G401.6 (cell line): ENCODE measurements around the gene COPS4.
A peak's percentile ranks its signal among the peaks of the same experiment; 100 is the strongest.
"Not testable (repeated sequence)": the region's sequence is repeated elsewhere in the genome, so short reads cannot be mapped to it uniquely, and the experiment has no call there.

Source experiments
- FAIRE-seq: peaks from 2 replicates; lab custom pipeline; 2012; peaks lifted over from hg19 to GRCh38; lab: Jason Lieb, UNC

Gene COPS4

GRCh38 chr4:83089410-83090157 lies 54.6 kb downstream of the COPS4 start:
- no peak for FAIRE-seq

DNA sequence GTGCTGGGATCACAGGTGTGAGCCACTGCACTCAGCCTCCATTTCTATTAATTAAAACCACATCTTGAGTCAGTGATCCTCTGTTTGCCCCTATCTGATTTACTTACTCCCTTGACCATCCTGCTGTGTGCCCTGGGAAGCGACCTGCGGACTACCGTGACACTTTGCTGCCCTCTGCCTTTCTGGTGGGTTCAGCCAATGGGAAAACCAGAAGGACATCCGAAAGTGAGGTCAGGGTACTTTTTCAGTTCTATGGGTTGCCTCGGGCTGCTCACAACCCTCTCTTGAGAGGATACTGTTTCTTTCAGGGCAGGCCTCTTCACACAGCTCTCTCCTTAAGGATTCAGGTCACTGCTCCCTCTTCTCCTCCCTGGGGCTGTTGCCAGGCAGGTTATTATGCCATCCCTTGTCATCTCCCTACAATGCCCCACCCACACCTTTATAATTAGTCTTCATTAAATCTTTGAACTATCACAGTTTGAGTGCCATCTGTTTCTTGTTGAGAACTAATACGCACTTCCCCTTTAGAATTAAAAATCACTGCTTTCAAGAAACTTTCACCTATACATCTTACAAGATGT lies 58.2 kb downstream of the COPS4 start:
- FAIRE-seq = no peak

- FAIRE-seq = peak; percentile 83
Observed at GRCh38 chr4:83096397-83096796, 61.4 kb downstream of the COPS4 start.

DNA sequence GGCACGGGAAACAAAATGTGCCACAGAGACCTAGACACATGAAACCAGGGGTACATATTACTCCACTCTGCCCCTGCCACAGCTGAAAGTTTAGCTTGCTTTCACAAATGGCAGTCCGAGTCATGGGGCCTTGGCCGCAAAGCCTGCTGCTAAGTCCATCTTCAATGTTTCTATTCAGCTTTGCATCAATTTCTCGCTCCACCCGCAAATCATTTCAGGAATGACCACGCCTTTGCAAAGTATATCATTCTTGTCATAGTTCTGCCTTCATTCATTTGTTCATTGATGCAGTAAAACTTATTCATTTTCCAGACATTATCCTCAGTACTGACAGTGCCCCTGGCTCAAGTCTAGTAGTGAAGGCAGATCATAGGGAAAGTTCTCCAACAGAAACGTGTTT lies 70.0 kb downstream of the COPS4 start:
- no peak for FAIRE-seq

DNA sequence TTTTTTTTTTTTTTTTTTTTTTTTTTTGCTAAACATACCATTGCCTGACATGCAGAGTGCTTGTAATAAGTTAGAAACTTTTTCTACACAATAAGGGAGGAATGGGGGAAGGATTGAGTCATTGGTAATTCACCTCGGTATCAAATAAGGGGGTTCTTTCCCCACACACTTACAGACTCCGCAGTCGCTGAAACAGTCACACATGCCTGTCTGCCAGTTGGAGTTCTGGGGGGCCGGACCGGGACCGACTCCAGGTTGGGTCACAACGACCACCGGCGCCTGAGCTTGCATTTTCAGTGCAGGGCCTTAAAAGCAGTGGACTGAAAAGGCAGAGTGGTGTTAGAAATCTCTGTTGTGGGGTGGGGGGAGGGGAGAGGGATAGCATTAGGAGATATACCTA lies 72.6 kb downstream of the COPS4 start:
- no peak for FAIRE-seq

DNA sequence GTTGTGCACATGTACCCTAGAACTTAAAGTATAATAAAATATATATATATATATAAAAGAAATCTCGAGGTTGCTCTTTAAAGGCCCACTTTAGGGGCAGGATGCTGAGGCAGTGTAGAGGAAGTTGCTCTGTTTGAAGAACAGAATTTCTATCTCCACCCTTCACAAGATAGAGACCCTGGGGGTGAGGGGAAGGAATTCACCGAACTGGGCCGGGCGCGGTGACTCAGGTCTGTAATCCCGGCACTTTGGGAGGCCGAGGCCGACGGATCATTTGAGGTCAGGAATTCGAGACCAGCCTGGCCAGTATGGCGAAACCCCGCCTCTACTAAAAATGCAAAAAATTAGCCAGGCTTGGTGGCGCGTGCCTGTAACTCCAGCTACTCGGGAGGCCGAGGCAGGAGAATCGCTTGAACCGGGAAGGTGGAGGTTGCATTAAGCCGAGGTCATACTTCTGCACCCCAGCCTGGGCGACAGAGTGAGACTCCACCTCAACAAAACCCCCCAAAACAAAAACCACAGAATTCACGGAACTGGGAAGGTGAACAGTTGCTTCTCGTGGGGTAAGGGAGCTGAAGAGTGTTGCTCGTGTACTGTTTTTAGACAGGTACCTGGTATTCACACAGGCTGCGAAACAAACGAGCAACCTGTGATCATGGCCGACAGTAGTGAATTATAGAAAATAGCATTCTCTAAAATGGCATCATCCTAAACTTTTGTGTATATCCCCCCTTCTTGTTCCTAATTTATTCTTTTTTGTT lies 73.3 kb downstream of the COPS4 start:
- FAIRE-seq = no peak

- no peak for FAIRE-seq
Observed at GRCh38 chr4:83109480-83110222, 74.7 kb downstream of the COPS4 start.

DNA sequence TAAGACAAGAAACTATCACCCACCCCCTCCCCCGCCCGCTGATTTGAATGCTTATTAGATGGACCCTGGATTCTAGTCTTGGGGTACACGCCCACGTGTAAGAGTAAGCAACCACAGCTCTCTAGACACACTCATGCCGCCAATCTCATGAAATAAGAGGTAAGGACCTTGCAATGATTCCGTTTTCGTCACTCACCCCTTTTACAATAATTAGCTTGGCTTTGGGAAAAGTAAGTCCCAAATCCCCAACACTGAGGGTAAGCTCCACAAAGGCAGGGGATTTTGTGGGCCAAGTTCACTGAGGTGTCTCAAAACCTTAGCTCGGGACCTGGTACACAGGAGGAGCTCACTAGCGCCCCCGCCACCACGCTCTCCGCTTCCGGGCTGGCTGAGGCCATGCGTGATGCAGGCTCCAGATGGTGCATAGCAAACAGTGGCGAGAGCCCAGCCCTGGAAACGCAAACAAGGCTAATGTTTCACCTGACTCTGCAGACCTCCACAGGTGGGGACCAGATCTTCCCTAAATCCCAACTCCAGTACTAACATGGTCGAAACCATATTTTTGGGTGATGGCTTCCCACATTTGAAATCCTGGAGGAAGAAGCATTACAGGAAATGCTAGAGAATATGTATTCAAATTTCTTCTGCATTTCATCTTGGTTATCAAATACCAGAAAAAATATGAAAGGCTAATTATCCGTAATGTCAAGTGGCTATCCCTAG lies 75.4 kb downstream of the COPS4 start:
- FAIRE-seq = peak; percentile 92

GRCh38 chr4:83110970-83111750 lies 76.2 kb downstream of the COPS4 start:
- peak; percentile 11 for FAIRE-seq

GRCh38 chr4:83111751-83112141 lies 76.8 kb downstream of the COPS4 start:
- FAIRE-seq = not testable (repeated sequence)

DNA sequence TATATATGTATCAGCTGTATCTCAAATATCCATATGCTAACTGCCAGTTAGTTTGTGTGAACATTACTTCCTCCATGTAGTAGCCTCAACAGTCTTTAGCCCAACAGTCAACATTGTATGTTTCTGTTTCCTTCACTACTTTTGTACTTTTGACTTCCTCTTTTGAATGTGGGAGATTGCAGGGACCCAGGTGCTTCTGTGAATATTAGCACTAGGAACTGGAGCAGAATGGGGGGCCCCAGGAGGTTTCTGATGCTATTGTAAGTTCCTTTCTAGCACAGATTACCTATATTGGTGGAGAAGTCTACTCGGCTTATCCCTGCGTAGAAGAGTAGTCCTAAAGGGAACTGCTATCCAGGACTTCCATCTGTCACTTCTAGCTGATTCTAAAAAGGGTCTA lies 77.2 kb downstream of the COPS4 start:
- no peak for FAIRE-seq

GRCh38 chr4:83112678-83113428 lies 77.9 kb downstream of the COPS4 start:
- FAIRE-seq = peak; percentile 96

DNA sequence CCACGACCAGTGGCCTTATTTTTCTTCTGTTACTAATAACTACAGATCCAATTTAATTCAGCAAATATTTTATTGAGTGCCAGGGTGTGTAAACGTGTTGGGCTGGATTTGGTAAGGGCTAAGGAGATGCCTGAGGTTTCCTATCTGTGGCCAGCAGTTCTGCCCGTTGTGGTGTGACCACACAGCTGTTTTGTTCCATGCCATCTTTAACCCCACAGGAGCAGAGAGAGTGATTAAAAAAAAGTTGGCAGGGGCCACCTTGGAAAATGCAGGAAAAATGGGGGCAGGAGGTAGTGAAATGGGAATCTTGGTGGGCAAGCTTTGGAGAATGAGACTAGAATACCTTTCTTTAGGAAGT lies 78.4 kb downstream of the COPS4 start:
- FAIRE-seq = no peak

GRCh38 chr4:83114576-83114975 lies 79.6 kb downstream of the COPS4 start, which contains the start of gene PLAC8:
TSS of gene PLAC8 (minus strand) at chr4:83114729. CDS start at chr4:83107921, 6,808 bp downstream.
- peak; percentile 98 for FAIRE-seq

DNA sequence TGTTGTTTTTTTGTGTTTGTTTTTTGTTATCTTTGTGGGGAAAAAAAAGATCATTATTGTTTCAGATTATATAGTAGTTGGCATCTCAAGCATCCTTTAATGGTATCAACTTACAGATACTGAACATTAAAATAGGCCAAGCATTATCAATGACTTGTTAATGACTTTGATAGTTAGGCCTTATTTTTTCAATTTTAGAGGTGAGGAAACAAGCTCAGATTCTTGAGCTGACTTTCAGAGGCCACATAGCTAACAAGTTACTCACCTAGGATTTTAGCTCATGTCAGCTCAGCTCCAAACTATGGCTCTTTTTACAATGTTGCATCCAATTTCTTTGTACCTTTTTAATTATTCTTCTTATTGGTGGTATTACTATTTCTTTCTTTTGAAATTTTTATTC lies 80.0 kb downstream of the COPS4 start:
- no peak for FAIRE-seq

- no peak for FAIRE-seq
Observed at GRCh38 chr4:83115656-83116285, 80.8 kb downstream of the COPS4 start.

DNA sequence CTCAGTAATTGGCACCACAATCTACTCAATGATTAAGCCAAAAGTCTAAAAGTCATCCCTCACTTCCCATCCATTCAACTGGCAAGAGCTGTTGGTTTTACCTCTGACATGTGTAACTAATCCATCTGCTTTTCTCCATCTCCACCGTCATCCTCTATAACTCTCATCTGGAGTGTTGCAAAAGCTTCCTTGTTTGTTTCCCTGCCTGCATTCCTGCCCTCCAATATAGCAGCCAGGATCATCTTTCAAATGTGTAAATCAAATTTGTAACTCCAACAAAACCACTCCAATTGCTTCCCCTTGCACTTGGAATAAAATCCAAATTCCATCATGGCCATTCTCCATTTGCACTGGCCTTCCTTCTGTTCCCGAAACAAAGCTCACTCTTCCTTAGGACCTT lies 83.9 kb downstream of the COPS4 start:
- no peak for FAIRE-seq

DNA sequence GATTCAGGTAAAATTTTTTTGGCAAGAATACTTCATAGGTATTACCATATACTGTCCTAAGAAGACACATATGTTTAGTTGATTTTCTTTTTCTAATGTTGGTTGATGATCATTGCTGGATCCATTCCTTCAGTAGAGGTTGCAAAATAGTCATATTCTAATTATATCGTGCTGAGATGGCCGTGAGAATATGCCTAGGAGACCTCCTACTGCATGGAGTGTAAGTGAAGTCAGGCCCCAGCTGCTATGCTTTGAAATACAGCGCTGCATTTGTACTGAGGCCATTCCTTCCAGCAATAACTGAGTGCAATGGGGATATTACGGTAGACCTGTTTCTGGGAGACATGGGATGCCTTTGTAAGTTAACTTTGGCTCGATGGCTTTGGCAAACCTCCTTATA lies 86.3 kb downstream of the COPS4 start:
- FAIRE-seq = no peak

DNA sequence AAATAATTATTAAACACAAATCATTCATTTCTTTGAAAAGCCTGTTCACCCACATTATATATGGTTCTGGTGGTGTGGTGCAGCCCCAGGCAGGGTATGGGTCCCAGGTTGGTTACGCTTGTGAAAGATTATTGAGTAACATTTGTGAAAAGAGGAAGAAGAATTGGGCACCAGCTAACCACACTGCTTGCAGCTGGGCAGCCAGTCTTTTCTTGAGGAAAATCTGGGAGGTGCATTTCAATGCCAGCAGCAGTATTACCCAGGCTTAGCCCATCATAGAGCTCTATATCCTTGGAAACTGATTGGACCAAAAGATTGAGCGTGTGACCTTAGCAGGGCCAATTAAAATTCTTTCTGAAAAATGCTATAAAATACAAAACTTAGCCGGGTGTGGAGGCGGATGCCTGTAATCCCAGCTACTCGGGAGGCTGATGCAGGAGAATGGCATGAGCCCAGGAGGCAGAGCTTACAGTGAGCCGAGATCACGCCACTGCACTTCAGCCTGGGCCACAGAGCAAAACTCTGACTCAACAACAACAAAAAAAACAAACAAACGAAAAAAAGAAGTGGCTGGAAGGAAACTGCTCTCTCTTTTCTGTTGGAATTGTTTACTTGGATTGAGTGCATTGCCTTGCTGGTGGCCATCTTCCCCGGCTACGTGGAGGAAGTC lies 89.3 kb downstream of the COPS4 start:
- no peak for FAIRE-seq
